NOMO-1 treated with dmso at 0.1 percent for 144 hours (cell line): ENCODE results near the gene SLC41A3.
"Not testable (repeated sequence)": the region's sequence is repeated elsewhere in the genome, so short reads cannot be mapped to it uniquely, and the experiment has no call there.

Experiments
- DNase-seq: peaks from one replicate; lab custom pipeline; 2025; ENCODE audit not compliant: unreplicated experiment; lab: John Stamatoyannopoulos, UW

Gene SLC41A3

DNA sequence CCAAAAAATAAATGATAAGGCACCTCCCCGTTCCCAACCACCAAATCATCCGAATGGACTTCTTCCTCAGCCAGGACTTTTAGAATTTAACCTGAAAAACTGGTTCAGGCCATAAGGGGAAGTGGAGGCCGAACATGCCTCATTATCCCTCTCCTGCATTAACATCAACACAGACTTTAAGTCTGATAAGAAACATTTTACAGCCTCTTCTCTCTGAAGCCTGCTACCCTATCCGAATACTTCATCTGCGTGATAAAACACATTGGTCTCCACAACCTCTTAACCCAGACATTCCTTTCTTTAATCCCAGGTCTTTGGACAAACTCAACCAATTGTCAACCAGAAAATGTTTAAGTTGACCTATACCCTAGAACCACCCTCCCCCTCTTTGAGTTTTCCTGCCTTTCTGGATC lies 850 bp upstream of the SLC41A3 start:
- no peak for DNase-seq

DNA sequence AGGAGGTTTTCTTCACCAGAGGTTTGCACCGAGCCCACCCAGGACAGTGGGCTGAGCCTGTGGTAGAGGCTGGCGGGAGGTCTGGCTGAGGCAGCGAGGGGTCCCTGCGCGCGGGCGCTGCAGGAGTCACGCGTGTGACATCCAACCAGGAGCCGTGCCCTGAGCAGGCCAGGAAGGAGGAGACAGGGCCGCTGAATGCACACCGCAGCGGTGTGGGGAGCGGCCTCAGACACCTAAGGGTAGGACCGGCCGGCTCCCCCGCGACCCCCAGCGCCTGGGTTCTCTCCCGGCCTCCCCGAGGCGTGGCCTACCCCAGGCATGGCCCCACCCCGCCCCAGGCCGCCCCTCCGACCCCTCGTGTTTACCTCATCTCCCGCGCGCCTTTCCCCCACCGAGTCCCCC lies 412 bp downstream of the SLC41A3 start:
- peak; percentile 25 for DNase-seq

DNA sequence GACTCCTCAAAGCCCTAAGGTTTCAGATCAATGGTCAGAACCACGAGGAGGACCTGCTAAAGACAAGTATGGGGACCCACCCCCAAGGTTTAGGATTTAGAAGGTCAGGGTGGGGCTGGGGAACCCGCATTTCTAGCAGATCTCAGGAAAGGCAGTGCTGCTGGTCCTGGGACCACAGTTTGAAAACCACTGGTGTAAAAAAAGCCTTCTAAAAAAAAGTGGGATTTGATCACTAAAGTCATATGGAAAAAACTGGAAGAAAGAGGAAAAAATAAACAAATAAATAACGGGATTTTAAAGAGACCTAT lies 832 bp downstream of the SLC41A3 start:
- no peak for DNase-seq

DNA sequence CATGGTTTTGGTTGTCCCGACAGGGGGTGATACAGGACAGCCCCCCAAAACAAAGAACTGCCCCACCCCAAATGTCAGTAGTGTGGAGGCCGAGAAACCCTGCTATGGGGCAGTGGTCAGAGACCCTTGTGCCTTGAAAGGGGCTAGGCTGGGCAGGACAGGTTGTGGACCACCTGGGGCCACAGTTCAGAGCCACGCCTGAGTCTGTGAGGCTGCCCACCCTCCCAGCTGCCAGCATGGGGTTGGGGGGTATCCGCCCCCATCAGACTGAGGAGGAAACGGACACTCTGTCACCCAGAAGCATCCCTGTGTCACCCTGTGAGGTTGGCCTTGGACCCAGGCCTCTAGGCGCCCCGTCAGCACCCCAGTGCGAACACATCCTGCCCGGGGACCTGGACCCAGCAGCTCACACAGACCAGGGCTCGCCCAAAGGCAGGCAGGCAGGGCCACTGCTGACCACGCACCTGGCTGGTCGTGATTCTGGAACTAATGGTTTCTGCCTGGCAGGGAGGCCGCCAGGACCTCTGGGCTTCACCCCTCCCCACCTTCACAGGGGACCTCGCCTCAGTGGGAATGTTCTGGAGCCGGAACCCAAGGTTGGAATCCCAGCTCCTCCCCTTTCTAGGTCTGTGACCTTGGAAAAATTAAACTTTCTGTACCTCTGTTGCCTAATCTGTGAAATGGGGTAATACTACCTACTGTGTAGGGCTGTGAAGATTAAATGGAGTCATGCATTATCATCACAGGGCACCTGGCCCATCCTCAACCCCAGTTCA lies 1.4 kb downstream of the SLC41A3 start:
- no peak for DNase-seq

DNA sequence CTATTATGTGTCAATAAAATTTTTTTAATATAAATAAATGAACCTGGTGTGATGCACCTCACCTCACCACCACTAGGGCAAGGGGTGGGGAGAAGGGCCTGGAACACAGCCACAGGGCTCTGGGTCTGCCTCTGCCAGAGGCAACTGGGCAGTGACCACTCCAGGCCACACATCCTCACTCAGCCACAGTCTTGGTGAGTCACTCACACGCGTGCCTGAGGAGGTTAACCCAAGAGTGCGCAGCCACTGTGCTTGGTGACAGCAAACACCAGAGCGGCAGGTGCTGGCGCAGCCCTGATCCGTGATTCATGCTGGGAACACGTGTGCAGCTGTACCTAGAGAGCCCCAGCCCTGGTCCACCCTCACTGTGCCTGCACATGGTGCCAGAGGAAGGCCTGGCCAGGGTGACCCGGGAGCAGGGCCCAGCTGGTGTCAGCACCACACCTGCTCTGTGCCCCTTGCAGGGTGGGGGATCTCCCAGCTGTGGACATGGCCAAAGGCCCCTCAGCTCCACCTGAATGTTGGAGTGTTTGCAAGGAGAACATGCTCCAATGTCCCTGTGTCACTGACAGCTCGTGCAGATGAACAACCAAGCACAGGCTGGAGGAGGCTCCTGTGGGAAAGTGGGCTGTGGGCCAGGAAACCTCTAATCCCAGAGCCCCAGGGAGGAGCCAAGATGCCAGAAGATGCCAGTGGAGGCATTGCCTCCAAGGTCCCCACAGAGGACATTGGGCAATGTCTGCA lies 2.1 kb downstream of the SLC41A3 start:
- DNase-seq: no peak

DNA sequence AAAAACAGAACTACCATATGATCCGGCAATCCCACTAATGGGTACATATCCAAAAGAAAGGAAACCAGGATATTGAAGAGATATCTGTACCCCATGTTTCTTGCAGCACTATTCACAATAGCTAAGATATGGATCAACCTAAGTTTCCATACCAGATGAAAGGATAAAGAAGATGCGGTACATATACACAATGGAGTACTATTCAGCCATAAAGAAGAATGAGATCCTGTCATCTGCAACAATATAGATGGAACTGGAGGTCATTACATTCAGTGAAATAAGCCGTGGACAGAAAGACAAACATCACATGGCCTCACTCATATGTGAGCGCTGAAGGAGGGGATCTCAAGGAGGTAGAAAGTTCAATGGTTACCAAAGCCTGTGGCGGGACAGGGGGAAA lies 3.0 kb downstream of the SLC41A3 start:
- DNase-seq: no peak

DNA sequence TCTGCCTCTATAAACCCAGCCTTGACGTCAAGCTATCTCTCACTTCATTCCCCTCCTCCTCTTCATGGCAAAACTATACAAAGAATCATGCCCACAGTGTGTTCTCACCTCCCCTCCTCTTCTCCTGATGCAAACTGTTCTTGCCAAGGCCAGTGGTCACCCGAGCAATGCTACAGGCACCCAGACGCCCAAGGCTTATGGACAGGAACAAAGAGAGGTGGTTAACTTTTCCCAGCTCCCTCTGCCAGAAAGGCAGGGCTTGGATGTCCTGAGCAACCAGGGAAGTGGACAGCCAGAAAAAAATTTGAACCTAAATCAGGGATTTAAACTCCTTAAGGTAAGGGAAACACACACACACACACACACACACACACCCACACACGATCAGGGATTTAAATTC lies 5.1 kb downstream of the SLC41A3 start:
- no peak for DNase-seq

DNA sequence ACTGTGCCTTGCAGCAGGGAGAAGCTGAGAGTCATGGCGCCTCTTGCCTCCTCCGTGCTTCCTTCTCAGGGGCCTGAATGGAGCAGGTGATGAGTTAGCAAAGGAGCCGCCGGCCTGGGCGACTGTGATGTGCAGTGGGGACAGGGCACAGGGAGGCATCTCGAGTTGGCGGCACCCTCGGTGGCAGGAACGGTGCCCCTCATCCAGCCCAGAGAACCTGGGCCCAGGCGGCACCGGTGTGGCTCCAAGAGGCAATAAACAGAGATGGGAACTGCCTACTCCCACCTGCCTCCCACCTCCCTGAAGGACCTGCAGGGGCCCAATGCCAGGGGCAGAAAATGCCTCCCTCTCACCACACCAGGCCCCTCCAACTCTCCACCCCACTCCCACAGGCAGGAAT lies 6.2 kb downstream of the SLC41A3 start:
- no peak for DNase-seq

DNA sequence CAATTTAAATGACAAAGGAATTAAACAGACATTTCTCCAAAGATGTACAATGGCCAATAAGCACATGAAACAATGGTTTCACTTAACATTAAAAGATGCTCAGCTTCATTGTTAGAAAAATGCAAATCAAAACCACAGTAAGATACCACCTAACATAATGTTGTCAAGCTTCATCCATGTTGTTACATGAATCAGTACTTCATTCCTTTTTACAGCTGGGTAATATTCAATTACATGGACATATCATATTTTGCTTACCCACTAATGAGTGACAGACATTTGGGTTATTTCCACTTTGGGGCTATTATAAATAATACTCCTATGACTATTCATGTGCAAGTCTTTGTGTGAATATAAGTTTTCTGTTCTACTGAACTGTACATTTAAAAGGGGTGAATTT lies 7.8 kb downstream of the SLC41A3 start:
- DNase-seq: no peak

DNA sequence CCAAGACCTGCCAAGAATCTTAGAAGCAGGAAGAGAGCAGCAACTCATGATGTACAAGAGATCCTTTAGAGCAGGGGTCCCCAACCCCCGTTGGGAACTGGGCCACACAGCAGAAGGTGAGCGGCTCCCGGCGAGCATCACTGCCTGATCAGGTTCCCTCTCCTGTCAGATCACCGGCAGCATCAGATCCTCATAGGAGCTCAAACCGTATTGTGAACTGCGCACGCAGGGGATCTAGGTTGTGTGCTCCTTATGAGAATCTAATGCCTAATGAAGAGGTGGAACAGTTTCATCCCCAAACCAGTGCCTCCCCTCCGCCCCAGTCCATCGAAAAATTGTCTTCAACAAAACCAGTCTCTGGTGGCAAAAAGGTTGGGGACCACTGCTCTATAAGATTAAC lies 13.8 kb downstream of the SLC41A3 start:
- DNase-seq: no peak

DNA sequence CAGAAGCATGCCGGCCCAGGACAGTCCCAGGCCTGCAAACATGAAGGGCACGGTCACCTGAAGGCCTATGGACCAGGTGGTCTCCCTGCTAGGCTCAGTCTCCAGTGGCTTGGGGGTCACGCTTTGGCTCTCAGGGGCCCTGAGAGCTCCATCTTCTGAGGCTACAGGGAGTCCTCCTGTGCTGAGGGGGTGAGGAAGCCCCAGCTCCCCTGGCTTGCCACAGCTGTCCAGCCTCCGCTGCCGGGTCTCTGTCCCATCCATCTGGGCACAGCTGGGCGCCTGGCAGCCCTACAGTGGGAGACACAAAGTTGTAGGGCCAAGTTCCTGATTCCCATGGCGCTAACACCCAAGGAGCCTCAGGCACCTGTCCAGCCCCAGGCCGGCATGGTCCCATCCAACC lies 16.0 kb downstream of the SLC41A3 start:
- DNase-seq: no peak

DNA sequence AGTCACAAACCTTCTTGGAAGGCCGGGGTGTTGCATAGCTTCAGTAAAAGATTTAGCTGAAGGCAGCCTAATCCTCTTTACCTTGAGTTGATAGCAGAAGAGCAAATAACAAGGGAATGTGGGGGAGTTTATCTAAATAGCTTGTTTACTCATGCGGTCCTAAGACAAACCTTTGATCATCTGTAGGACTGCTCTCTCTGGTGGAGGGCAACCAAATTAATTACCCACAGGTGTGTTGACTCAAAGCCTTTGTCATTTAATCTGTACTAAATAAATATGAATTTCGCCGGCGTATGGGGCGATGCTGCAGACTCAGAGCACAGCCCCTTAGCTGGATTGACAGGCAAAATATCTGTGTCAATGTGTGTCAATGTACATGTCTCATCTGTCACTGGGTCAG lies 17.2 kb downstream of the SLC41A3 start:
- DNase-seq: not testable (repeated sequence)

DNA sequence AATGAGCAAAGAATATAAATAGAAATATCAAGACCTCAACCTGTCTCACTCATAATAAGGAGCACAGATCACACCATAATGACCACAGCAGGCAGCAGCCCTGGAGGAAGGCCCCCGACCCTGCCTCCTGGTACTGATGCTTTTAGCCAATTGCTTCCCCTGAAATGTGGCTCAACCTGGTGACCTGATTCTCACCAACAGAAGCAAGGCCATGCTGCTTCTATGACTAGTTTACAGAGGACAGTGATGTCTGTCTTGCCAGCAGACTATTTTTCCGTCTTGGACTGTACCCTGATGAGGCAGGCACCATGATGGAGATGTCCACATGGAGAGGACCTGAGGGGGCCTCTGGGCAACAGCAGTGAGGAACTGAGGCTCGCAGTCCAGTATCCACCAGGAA lies 18.0 kb downstream of the SLC41A3 start:
- no peak for DNase-seq

DNA sequence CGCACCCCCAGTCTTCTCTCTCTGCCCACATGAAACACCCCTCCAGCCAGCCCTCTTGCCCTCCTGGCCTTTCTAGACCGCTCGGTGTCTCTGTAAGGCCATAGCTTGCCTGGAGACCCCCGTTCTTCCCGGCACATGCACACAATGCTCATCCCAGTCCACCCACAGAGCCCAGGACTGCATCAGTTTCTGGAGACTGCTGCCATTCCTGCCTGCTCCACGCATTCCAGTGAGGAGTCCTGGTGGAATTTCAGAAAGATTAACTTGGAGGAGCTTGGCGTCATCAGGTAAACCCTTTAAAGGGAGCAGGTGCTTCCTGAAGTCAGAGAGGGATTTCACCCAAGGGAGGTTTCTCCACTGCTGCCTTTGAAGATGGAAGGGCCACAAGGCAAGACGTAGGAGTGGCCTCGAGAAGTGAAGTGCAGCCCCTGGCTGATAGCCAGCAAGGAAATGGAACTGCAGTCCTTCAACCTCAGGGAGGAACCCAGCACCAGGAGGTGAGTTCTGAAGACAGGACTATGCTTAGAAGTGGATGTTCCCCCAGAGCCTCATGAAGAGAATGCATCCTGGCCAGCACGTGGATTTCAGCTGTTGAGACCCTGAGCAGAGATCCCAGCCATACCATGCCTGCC lies 19.2 kb downstream of the SLC41A3 start:
- no peak for DNase-seq

DNA sequence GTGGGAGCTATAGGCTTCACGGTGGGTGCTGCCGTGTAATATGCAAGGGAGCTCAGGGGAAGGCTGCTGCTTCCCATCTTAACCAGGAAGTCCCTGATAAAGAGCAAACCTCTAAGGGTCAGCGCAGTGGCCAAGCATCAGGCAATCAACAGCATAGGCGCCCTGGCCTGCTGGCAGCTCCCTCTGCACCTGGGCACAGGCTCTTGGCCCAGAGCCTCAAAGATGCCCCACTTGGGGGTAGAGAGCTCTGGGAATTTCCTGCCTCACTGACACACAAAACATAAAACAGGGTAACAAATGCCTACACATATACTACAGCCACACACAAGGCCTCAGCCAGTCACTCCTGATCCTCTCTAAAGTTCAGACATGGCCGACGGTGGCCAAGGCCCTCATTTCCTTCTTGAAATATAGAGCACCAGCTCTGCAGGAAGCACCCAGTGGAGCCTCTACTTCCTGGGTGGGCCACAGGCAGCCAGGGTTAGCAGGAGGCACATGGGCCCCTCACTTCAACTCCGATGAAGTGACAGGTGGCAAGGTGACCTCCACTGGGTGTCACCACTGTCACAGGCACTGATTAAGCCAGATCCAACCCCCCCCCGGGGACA lies 20.5 kb downstream of the SLC41A3 start:
- no peak for DNase-seq

DNA sequence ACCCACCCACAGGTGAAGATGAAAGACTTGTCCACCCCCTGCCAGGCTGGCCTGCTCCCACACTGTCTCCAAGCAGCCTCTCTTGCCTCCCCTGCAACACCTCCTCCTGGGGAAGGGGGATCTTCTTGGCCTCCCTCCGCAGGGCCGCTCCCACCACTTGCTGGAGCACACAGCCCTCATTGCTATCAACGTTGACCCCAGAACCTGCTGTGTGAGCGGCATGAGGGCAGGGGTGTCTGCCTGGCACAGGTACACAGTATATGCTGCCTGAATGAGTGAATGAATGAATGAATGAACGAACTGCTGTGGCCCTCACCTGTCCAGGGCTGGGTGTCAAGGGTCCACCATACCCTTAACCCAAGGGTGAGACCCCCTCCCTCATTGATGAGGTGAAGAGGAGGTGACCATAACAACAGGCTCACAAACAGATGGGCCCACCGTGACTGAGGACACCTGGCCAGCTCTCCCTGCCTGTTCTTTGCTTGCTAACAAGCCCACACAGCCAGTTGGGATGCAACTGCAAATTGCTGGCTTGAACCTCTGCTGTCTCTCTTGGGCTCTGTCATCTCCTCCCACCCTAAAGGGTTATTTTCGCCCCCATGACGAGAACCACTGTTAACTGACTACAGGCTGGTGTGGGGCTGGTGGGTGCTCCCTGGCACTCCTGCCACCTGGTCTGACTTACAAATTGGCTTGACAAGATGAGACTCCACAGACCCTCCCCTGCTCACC lies 22.5 kb downstream of the SLC41A3 start:
- no peak for DNase-seq

DNA sequence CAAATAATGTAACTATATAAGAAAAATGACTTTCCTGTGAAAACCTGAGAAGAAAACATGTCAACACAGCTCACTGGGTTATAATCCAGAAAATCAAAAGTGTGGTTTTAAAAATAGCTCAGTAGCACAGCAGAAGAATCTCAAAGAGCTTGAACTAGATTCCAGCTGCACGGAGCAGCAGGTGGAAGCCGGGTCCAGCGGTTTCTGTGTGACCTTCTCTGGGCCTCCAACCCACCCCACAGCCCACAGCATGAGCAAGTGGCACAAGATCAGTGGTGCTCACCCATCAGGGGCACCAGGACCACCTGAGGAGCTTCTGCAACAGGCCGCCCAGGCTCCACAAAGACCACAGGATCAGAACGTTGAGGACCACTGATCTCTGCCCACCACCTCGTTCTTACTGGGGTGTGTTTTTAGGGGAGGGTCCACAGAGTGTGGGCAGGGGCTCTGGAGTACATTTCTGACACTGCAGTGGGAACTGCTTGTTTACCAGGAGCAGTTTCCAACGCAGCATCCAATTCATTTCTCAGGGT lies 23.2 kb downstream of the SLC41A3 start:
- no peak for DNase-seq

DNA sequence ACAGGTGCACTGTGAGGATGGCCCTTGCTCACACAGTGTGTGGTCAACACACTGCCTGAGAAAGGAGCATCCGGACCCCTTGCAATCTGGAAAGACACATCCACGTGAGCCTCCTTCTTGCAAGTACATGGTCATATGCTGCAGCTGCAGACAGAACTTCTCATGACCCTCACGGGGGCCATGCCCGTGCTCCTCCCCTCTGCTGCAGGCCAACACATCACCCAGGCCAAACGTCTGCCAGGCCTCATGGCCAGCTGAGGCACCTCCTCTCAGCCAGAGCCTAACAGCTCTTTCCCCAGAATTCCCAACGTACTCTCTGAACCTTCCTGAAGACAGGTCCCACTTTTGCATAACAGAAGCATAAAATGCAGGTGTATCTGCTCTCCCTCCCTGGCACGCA lies 25.3 kb downstream of the SLC41A3 start:
- DNase-seq: no peak

DNA sequence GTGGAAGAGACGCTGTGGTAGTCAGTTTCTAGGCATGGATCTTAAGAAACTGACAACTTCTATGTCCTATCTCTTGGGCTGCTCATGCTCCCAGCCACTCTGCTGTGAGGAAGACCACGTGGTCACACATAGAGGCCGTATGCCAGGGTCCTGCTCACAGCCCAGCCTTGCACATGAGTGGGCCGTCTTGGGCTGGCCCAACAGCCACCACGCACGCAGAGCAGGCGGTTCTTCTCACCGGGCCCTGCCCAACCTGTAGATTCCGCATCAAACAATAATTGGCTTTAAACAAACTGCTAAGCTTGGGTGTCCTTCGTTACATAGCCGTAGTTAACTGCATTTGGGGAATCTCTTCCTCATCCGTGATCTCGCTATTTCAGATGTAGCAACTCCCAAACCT lies 26.0 kb downstream of the SLC41A3 start:
- DNase-seq: no peak

DNA sequence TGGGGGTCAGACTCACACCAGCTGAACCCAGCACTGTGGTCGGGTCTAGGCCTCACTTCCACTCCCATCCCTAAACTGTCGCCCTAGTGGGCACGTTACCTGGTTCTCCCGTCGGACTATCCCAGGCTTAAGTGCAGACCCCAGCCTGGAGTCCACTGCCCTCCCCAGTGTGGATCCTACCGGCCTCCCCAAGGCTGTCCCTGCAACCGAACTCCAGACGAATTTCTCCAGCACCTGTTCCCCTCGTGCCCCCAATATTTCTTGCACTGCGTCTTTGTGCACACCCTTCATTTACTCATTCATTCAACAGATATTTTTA lies 26.5 kb downstream of the SLC41A3 start:
- no peak for DNase-seq
